ENCODE data around the gene PRKCSH. TPM values are rescaled to one million over a fixed set of nuclear protein-coding genes. Genes with fewer than 3 reads are reported as not detected.
A peak's percentile ranks its signal among the peaks of the same experiment; 100 is the strongest.

PRKCSH gene
- total RNA-seq, 5 donors from 2014 or later (not counting 1 experiment from before 2014, with no cell fraction given): 248 to 382 (median 334) TPM

DNA sequence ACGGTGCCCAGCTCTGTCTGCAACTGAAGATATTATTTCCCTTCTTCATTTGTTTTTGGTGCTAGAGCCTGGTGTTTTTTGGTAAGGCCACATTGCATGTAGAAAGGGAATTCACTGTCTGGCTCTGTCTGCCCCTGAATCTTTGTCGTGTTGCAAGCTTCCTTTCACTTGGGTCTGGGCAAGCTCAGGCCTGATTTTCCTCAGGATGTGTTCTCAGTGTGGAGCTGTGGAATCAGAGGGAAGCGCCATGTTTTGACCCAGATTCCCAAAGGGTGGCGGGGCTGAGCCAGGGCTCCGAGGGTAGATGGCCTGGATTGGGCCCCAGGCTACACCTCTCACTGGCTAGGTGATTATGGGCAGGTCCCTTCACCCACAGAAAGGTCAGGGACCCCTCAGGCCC is 8.6 kb downstream of the PRKCSH start:
- Mint-ChIP-seq H3K36me3 (peaks cover 20% of the 10 kb centered on the region), H3K4me1 (peaks cover 3 to 7% (median 3%) of the 10 kb centered on the region in 3 donors), H3K27me3 (no peaks in the 10 kb centered on the region), H3K27ac (no peak overlapping the region), H3K9me3 (no peaks in the 10 kb centered on the region), H3K4me3 (no peak overlapping the region)
- Histone ChIP-seq H3K27me3 (replicated peaks in 1 of 2; ENCODE audit: control insufficient read depth in 2 of 2, extremely low read depth in 1 of 2, insufficient read depth in 2 of 2, low read length in 1 of 2) (no peaks in the 10 kb centered on the region), H3K4me1 (ENCODE audit: control insufficient read depth in 1 of 2, extremely low read depth in 1 of 2, insufficient read depth in 2 of 2, low read length in 2 of 2) (no peaks in the 10 kb centered on the region), H3K27ac (ENCODE audit: low read length) (no peak overlapping the region), H3K36me3 (ENCODE audit: control insufficient read depth in 2 of 2, extremely low read depth in 1 of 2, insufficient read depth in 1 of 2, low read length in 1 of 2) (peaks cover 27 to 77% of the 10 kb centered on the region in 2 donors), H3K9me3 (no peaks in the 10 kb centered on the region), H3K4me3 (ENCODE audit: control insufficient read depth in 1 of 2, extremely low read depth in 1 of 2, low read length in 1 of 2) (no peak overlapping the region)
- 100% methylated on average over 1 of the region's 5 CpGs for WGBS (ENCODE audit: insufficient coverage)
- POLR2A ChIA-PET: interaction anchor here in 1 of 2 donors (0.6 kb wide), 1 partner anchor 179 kb away, joined by 3 read pairs; no protein-coding TSS in a partner anchor
- CTCF ChIA-PET: interaction anchor here in 1 of 2 donors (0.8 kb wide), 1 partner anchor 8 kb away, joined by 7 read pairs; no protein-coding TSS in a partner anchor
- DNase-seq (no peak), ATAC-seq (replicated peaks in 1 of 4) (no peak)

DNA sequence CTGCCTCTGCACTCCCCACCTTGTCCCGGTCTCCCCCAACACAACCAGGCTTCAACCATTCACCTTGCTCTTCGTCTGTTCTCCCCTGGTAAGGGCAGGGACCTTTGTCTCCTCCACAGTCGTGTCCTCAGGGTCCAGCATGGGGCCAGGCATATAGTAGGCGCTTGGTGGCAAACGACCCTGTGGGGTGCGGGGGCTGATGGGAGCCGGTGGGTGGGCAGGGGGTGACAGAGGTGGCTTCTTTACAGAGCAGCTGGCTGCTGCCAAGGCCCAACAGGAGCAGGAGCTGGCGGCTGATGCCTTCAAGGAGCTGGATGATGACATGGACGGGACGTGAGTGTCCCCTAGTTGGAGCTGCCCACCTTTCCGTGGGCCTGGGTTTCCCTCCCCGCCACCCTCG is 9.7 kb downstream of the PRKCSH start:
- Mint-ChIP-seq H3K36me3 (peaks cover 26% of the 10 kb centered on the region), H3K4me3 (no peak overlapping the region), H3K27ac (no peak overlapping the region), H3K9me3 (no peaks in the 10 kb centered on the region), H3K27me3 (no peaks in the 10 kb centered on the region), H3K4me1 (peaks cover 3 to 7% (median 3%) of the 10 kb centered on the region in 3 donors)
- Histone ChIP-seq H3K36me3 (ENCODE audit: control insufficient read depth in 2 of 2, extremely low read depth in 1 of 2, insufficient read depth in 1 of 2, low read length in 1 of 2) (peaks cover 28 to 74% of the 10 kb centered on the region in 2 donors), H3K9me3 (no peaks in the 10 kb centered on the region), H3K4me1 (ENCODE audit: control insufficient read depth in 1 of 2, extremely low read depth in 1 of 2, insufficient read depth in 2 of 2, low read length in 2 of 2) (no peaks in the 10 kb centered on the region), H3K27me3 (replicated peaks in 1 of 2; ENCODE audit: control insufficient read depth in 2 of 2, extremely low read depth in 1 of 2, insufficient read depth in 2 of 2, low read length in 1 of 2) (no peaks in the 10 kb centered on the region), H3K4me3 (ENCODE audit: control insufficient read depth in 1 of 2, extremely low read depth in 1 of 2, low read length in 1 of 2) (no peak overlapping the region), H3K27ac (ENCODE audit: low read length) (no peak overlapping the region)
- WGBS (ENCODE audit: insufficient coverage): 94% methylated on average over 12 of the region's 13 CpGs
- ChIA-PET POLR2A (no interaction called here), CTCF (no interaction called here)
- ATAC-seq (replicated peaks in 1 of 4): no peak
- no peak for DNase-seq

DNA sequence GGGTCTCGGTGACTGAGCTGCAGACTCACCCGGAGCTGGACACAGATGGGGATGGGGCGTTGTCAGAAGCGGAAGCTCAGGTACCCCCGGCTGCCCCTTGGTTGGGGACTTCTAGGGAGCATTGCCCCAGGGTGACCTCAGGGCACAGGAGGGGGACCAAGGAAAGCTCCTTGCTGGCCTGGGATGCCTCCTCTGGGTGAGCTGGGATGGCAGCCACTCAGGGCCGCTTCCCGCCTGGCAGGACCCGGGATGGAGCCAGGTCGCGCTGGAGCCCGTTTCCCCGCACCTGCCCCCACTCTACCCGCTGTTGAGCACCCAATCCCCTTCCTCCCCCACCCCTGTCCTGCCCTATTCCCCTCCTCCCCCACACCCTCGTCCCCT is 10.8 kb downstream of the PRKCSH start:
- Mint-ChIP-seq H3K9me3 (no peaks in the 10 kb centered on the region), H3K27ac (no peak overlapping the region), H3K36me3 (peaks cover 20% of the 10 kb centered on the region), H3K27me3 (no peaks in the 10 kb centered on the region), H3K4me3 (no peak overlapping the region), H3K4me1 (peaks cover 3 to 7% (median 3%) of the 10 kb centered on the region in 3 donors)
- ChIA-PET CTCF (no interaction called here), POLR2A (no interaction called here)
- H3K36me3 ChIP-seq (ENCODE audit: control insufficient read depth in 2 of 2, extremely low read depth in 1 of 2, insufficient read depth in 1 of 2, low read length in 1 of 2): peaks cover 22 to 69% of the 10 kb centered on the region in 2 donors
- no peaks in the 10 kb centered on the region for H3K9me3 ChIP-seq
- DNase-seq (no peak), ATAC-seq (replicated peaks in 1 of 4) (no peak)
- 89% methylated on average over 8 of the region's 14 CpGs for WGBS (ENCODE audit: insufficient coverage)
- no peak overlapping the region for H3K27ac ChIP-seq (ENCODE audit: low read length)
- H3K4me3 ChIP-seq (ENCODE audit: control insufficient read depth in 1 of 2, extremely low read depth in 1 of 2, low read length in 1 of 2): no peak overlapping the region
- no peaks in the 10 kb centered on the region for H3K4me1 ChIP-seq (ENCODE audit: control insufficient read depth in 1 of 2, extremely low read depth in 1 of 2, insufficient read depth in 2 of 2, low read length in 2 of 2)
- no peaks in the 10 kb centered on the region for H3K27me3 ChIP-seq (replicated peaks in 1 of 2; ENCODE audit: control insufficient read depth in 2 of 2, extremely low read depth in 1 of 2, insufficient read depth in 2 of 2, low read length in 1 of 2)

DNA sequence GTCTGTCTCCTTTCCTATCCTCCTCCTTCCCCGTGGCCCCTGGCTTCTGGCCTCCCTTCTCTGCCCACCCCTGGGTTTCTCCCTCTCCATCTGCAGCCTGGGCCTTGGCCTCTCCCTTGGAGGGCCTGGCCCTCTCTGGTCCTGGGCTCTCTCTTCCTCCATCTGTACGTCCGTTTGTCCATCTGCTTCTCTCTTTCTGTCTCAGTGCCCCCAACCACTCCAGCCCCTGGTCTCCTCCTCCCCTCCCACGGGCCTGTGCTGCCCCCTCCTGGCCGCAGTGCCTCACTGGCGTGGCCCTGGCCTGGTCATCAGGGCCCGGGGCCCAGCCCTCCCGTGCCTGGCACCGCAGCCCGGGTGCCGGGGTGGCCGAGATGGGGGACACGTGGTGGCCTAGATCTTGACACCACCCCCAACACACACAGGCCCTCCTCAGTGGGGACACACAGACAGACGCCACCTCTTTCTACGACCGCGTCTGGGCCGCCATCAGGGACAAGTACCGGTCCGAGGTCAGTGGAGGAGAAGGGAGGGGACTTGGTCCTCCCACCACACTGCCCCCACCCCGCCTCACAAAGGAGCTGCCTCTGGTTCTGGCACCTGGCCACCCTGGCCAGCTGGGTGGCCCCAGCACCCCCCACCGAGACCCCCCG is 11.3 kb downstream of the PRKCSH start:
- Mint-ChIP-seq H3K36me3 (peaks cover 17% of the 10 kb centered on the region), H3K27ac (no peak overlapping the region), H3K9me3 (no peaks in the 10 kb centered on the region), H3K4me3 (no peak overlapping the region), H3K4me1 (peaks cover 1 to 4% (median 3%) of the 10 kb centered on the region in 3 donors), H3K27me3 (no peaks in the 10 kb centered on the region)
- Histone ChIP-seq H3K27me3 (replicated peaks in 1 of 2; ENCODE audit: control insufficient read depth in 2 of 2, extremely low read depth in 1 of 2, insufficient read depth in 2 of 2, low read length in 1 of 2) (no peaks in the 10 kb centered on the region), H3K27ac (ENCODE audit: low read length) (no peak overlapping the region), H3K9me3 (no peaks in the 10 kb centered on the region), H3K4me1 (ENCODE audit: control insufficient read depth in 1 of 2, extremely low read depth in 1 of 2, insufficient read depth in 2 of 2, low read length in 2 of 2) (no peaks in the 10 kb centered on the region), H3K36me3 (ENCODE audit: control insufficient read depth in 2 of 2, extremely low read depth in 1 of 2, insufficient read depth in 1 of 2, low read length in 1 of 2) (peaks cover 22 to 64% of the 10 kb centered on the region in 2 donors), H3K4me3 (ENCODE audit: control insufficient read depth in 1 of 2, extremely low read depth in 1 of 2, low read length in 1 of 2) (no peak overlapping the region)
- POLR2A ChIA-PET: no interaction called here
- CTCF ChIA-PET: no interaction called here
- 84% methylated on average over 13 of the region's 23 CpGs for WGBS (ENCODE audit: insufficient coverage)
- DNase-seq (peak in 23 of 35 experiments; percentile 14 to 61 (median 36)), ATAC-seq (replicated peaks in 1 of 4) (peak in 2 of 4 experiments; percentile 36 to 72)

DNA sequence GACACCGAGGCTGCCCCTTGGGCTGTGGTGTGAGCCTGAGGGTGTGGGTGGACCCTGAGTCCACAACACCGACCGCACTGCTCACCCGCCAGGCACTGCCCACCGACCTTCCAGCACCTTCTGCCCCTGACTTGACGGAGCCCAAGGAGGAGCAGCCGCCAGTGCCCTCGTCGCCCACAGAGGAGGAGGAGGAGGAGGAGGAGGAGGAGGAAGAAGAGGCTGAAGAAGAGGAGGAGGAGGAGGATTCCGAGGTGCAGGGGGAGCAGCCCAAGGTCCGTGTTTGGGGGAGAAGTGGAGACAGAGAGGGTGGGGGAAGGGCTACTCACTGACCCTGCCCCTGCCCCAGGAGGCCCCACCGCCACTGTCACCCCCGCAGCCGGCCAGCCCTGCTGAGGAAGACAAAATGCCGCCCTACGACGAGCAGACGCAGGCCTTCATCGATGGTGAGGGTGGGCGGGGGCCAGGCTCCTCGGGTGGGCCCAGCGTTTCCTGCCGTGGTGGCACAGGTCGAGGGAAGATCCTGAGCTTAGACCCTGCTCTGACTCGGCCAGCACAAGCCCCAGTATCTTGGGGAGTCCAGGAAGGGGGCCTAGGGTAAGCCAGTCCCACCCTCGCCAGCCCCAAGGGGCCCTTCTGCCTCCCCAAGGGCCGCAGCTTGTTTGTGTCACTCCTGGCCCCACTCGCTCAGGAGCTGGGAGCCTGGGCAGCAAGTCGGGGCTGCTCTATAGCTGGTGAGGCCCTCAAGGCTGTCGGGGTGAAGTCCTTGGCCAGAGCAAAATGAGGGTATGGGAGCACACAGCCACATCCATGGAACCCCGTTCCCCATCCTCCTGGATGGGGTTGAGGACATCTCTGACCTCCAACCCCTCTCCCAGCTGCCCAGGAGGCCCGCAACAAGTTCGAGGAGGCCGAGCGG is 12.2 kb downstream of the PRKCSH start:
- WGBS (ENCODE audit: insufficient coverage): 87% methylated on average over 17 of the region's 35 CpGs
- peaks cover 0 to 2% (median 0%) of the 10 kb centered on the region in 3 donors for H3K4me1 Mint-ChIP-seq
- no peak for DNase-seq
- no peaks in the 10 kb centered on the region for H3K9me3 Mint-ChIP-seq
- H3K36me3 Mint-ChIP-seq: peaks cover 11% of the 10 kb centered on the region
- ATAC-seq (replicated peaks in 1 of 4): no peak
- H3K4me3 Mint-ChIP-seq: no peak overlapping the region
- POLR2A ChIA-PET: no interaction called here
- no peaks in the 10 kb centered on the region for H3K4me1 ChIP-seq (ENCODE audit: control insufficient read depth in 1 of 2, extremely low read depth in 1 of 2, insufficient read depth in 2 of 2, low read length in 2 of 2)
- CTCF ChIA-PET: interaction anchor here in 1 of 2 donors (0.5 kb wide), 1 partner anchor 931 kb away, joined by 8 read pairs; no protein-coding TSS in a partner anchor
- no peak overlapping the region for H3K27ac Mint-ChIP-seq
- H3K9me3 ChIP-seq: no peaks in the 10 kb centered on the region
- H3K27me3 ChIP-seq (replicated peaks in 1 of 2; ENCODE audit: control insufficient read depth in 2 of 2, extremely low read depth in 1 of 2, insufficient read depth in 2 of 2, low read length in 1 of 2): no peaks in the 10 kb centered on the region
- no peak overlapping the region for H3K4me3 ChIP-seq (ENCODE audit: control insufficient read depth in 1 of 2, extremely low read depth in 1 of 2, low read length in 1 of 2)
- peaks cover 22 to 57% of the 10 kb centered on the region in 2 donors for H3K36me3 ChIP-seq (ENCODE audit: control insufficient read depth in 2 of 2, extremely low read depth in 1 of 2, insufficient read depth in 1 of 2, low read length in 1 of 2)
- H3K27me3 Mint-ChIP-seq: no peaks in the 10 kb centered on the region
- no peak overlapping the region for H3K27ac ChIP-seq (ENCODE audit: low read length)

DNA sequence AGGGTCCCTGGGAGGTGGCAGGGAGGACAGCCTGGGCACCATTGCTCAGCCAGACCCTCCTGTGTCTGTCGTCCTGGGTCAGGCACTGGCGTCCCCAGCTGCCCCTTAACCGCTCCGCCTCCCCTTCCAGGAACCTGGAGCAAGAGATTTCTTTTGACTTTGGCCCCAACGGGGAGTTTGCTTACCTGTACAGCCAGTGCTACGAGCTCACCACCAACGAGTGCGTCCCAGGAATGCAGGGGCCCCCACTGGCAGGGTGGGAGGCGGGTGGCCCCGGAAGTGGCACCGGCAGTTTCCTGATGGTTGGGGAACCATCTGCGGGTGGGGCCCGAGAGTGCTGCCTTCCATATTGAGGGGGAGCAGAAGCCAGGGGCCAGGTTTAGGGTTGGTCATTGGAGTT is 13.0 kb downstream of the PRKCSH start:
- Mint-ChIP-seq H3K4me1 (peaks cover 0 to 2% (median 0%) of the 10 kb centered on the region in 3 donors), H3K9me3 (no peaks in the 10 kb centered on the region), H3K27ac (no peak overlapping the region), H3K27me3 (no peaks in the 10 kb centered on the region), H3K36me3 (peaks cover 11% of the 10 kb centered on the region), H3K4me3 (no peak overlapping the region)
- no peaks in the 10 kb centered on the region for H3K4me1 ChIP-seq (ENCODE audit: control insufficient read depth in 1 of 2, extremely low read depth in 1 of 2, insufficient read depth in 2 of 2, low read length in 2 of 2)
- H3K9me3 ChIP-seq: no peaks in the 10 kb centered on the region
- ATAC-seq (replicated peaks in 1 of 4) (no peak), DNase-seq (no peak)
- ChIA-PET CTCF (no interaction called here), POLR2A (no interaction called here)
- H3K36me3 ChIP-seq (ENCODE audit: control insufficient read depth in 2 of 2, extremely low read depth in 1 of 2, insufficient read depth in 1 of 2, low read length in 1 of 2): peaks cover 22 to 57% of the 10 kb centered on the region in 2 donors
- no peak overlapping the region for H3K27ac ChIP-seq (ENCODE audit: low read length)
- H3K4me3 ChIP-seq (ENCODE audit: control insufficient read depth in 1 of 2, extremely low read depth in 1 of 2, low read length in 1 of 2): no peak overlapping the region
- 87% methylated on average over 12 of the region's 13 CpGs for WGBS (ENCODE audit: insufficient coverage)
- H3K27me3 ChIP-seq (replicated peaks in 1 of 2; ENCODE audit: control insufficient read depth in 2 of 2, extremely low read depth in 1 of 2, insufficient read depth in 2 of 2, low read length in 1 of 2): no peaks in the 10 kb centered on the region
